ENCODE results near the gene ABAT.

DNA sequence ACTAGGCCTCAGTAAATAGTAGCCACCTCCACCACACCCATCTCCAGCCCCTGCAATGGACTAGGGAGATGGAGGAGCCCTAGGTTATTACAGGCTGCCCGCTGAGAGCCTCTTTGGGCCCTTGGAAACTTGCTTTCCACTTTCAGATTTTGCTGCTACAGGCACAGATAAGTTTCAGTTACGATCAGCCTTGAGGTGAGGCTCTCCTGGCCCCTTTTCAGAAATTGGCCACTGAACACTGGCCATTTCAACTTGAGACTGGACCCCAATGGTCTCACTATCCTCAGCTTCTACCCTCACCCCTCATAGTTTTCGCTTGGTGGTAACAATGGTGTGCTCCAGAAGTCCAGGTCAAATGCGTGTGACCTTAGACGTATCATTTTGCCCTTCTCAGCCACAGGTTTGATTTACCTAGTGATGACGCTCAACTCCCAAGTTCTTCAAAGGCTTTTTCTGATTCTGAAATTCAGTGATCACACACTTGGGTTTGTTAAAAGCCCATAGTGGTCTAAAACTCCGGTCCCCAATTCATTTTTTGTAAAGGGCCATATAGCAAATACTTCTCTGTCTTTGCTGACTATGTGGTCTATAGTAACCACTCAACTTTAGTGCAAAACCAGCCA, 124.2 kb downstream of the ABAT start:
- TF ChIP-seq, protein P1, sequence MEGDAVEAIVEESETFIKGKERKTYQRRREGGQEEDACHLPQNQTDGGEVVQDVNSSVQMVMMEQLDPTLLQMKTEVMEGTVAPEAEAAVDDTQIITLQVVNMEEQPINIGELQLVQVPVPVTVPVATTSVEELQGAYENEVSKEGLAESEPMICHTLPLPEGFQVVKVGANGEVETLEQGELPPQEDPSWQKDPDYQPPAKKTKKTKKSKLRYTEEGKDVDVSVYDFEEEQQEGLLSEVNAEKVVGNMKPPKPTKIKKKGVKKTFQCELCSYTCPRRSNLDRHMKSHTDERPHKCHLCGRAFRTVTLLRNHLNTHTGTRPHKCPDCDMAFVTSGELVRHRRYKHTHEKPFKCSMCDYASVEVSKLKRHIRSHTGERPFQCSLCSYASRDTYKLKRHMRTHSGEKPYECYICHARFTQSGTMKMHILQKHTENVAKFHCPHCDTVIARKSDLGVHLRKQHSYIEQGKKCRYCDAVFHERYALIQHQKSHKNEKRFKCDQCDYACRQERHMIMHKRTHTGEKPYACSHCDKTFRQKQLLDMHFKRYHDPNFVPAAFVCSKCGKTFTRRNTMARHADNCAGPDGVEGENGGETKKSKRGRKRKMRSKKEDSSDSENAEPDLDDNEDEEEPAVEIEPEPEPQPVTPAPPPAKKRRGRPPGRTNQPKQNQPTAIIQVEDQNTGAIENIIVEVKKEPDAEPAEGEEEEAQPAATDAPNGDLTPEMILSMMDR (IDR thresholded peaks at IDR 0.05; ENCODE audit: low read length) = no peak
- TF ChIP-seq EZH2 (optimal IDR thresholded peaks at IDR 0.05; ENCODE audit: low read depth, low read length) (no peak), EZH2phosphoT487 (IDR thresholded peaks at IDR 0.05; ENCODE audit: low read length) (no peak)
